Natural killer cell (primary cell): ENCODE measurements around the gene PLPPR1. TPM values are rescaled to one million over a fixed set of nuclear protein-coding genes. Genes with fewer than 3 reads are reported as not detected.
"Not testable (repeated sequence)": the region's sequence is repeated elsewhere in the genome, so short reads cannot be mapped to it uniquely, and the experiment has no call there.

Source experiments
- ATAC-seq, 3 donors: fragments of 150-1000 bp in 2 of 3; fragments of 200-7000 bp in 1 of 3; cut with Tn5 transposase; 1 replicate in 1 of 3; 2 replicates in 2 of 3; pipeline ENCODE4 v1.10.0; 2021; ENCODE audit warnings: mild to moderate bottlenecking in 2 of 3, moderate library complexity in 2 of 3
- DNase-seq, 2 donors: peaks; one replicate each; pipeline versions ENCODE4 v3.0.0 to v3.0.0-alpha.2; 2013 to 2021; ENCODE audit warnings: mixed read lengths in 1 of 2
- H3K27ac ChIP-seq: one replicate; pipeline ENCODE4 v1.5.1; 2013; ENCODE audit warnings: mild to moderate bottlenecking, low read length
- H3K27me3 ChIP-seq: one replicate; pipeline ENCODE4 v1.6.1; 2013; ENCODE audit warnings: low read length; ENCODE audit not compliant: control insufficient read depth, insufficient read depth
- H3K36me3 ChIP-seq: one replicate; pipeline ENCODE4 v1.6.1; 2013; ENCODE audit warnings: low read length; ENCODE audit not compliant: control insufficient read depth, insufficient read depth
- H3K4me1 ChIP-seq: one replicate; pipeline ENCODE4 v1.6.1; 2013; ENCODE audit warnings: low read length; ENCODE audit not compliant: control insufficient read depth, insufficient read depth
- H3K4me3 ChIP-seq: one replicate; pipeline ENCODE4 v1.5.1; 2013; ENCODE audit warnings: low read length
- H3K9me3 ChIP-seq: one replicate; pipeline ENCODE4 v1.6.1; 2013; ENCODE audit warnings: low read length; ENCODE audit not compliant: control insufficient read depth, insufficient read depth
- H3K27ac Mint-ChIP-seq, 2 donors: one replicate each; pipeline ENCODE4 v1.8.0; 2022; ENCODE audit warnings: mild to moderate bottlenecking in 2 of 2, mixed read lengths in 2 of 2, moderate library complexity in 1 of 2
- H3K27me3 Mint-ChIP-seq, 2 donors: one replicate each; pipeline ENCODE4 v1.8.0; 2022; ENCODE audit warnings: low read depth in 2 of 2, mixed read lengths in 2 of 2
- H3K36me3 Mint-ChIP-seq: one replicate; pipeline ENCODE4 v1.8.0; 2022; ENCODE audit warnings: mixed read lengths
- H3K4me1 Mint-ChIP-seq, 2 donors: one replicate each; pipeline ENCODE4 v1.8.0; 2022; ENCODE audit warnings: mixed read lengths in 2 of 2
- H3K4me3 Mint-ChIP-seq: one replicate; pipeline ENCODE4 v1.8.0; 2022; ENCODE audit warnings: mild to moderate bottlenecking, moderate library complexity, mixed read lengths
- H3K9me3 Mint-ChIP-seq, 2 donors: one replicate each; pipeline ENCODE4 v1.8.0; 2022; ENCODE audit warnings: mixed read lengths in 2 of 2
- CTCF ChIP-seq: fragments of 200-600 bp; IDR thresholded peaks from one replicate; pipeline ENCODE4 v1.8.0; 2022; ENCODE audit warnings: antibody characterized with exemption
- WGBS: methylation state at CpG from one replicate; pipeline ENCODE4 v1.1.7; 2013; ENCODE audit warnings: missing lambda C conversion rate; ENCODE audit not compliant: insufficient coverage; 5-methylcytosine and 5-hydroxymethylcytosine counted together
- intact Hi-C: fragments of 100-400 bp; cut with micrococcal nuclease; formaldehyde crosslinking; loops from one replicate; pipeline ENCODE4 v1.14.2; 2022
- total RNA-seq, 4 donors: library from RNA; stranded (reverse); fragments of 120-200 nt in 1 of 4; gene quantifications; one replicate each; pipeline versions ENCODE4 v1.2.3 to v1.2.4, GENCODE V29; 2013 to 2022

PLPPR1 gene
- total RNA-seq, 3 donors from 2014 or later (not counting 1 experiment from before 2014, with no cell fraction given) = not detected

- Mint-ChIP-seq H3K27me3 (no peaks in the 10 kb centered on the region), H3K4me3 (no peak overlapping the region), H3K36me3 (no peaks in the 10 kb centered on the region), H3K4me1 (no peaks in the 10 kb centered on the region), H3K9me3 (peaks cover 3 to 6% of the 10 kb centered on the region in 2 donors), H3K27ac (no peak overlapping the region)
- TF ChIP-seq CTCF = no peak
- no peak overlapping the region for H3K4me3 ChIP-seq
- intact Hi-C loops = no loop called here
- ATAC-seq (no peak), DNase-seq (no peak)
- no peak overlapping the region for H3K27ac ChIP-seq
- H3K27me3 ChIP-seq = peaks cover 2% of the 10 kb centered on the region
- H3K9me3 ChIP-seq = peaks cover 3% of the 10 kb centered on the region
- H3K4me1 ChIP-seq = no peaks in the 10 kb centered on the region
- no peaks in the 10 kb centered on the region for H3K36me3 ChIP-seq
- 82% methylated on average over 6 of the region's 6 CpGs for WGBS
These were observed 247.3 kb downstream of the PLPPR1 start for GRCh38 chr9:101275769-101276250.

DNA sequence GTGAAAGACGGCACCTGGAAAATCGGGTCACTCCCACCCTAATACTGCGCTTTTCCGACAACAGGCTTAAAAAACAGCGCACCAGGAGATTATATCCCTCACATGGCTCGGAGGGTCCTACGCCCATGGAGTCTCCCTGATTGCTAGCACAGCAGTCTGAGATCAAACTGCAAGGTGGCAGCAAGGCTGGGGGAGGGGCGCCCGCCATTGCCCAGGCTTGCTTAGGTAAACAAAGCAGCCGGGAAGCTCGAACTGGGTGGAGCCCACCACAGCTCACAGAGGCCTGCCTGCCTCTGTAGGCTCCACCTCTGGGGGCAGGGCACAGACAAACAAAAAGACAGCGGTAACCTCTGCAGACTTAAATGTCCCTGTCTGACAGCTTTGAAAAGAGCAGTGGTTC, 262.5 kb downstream of the PLPPR1 start:
- H3K9me3 Mint-ChIP-seq, H3K4me1 Mint-ChIP-seq, H3K27ac Mint-ChIP-seq, intact Hi-C loops, H3K4me1 ChIP-seq, H3K27ac ChIP-seq, ATAC-seq, H3K4me3 ChIP-seq, H3K36me3 Mint-ChIP-seq, DNase-seq, H3K36me3 ChIP-seq, H3K4me3 Mint-ChIP-seq, H3K9me3 ChIP-seq, H3K27me3 ChIP-seq, H3K27me3 Mint-ChIP-seq: not testable (repeated sequence)
- 94% methylated on average over 11 of the region's 12 CpGs for WGBS

DNA sequence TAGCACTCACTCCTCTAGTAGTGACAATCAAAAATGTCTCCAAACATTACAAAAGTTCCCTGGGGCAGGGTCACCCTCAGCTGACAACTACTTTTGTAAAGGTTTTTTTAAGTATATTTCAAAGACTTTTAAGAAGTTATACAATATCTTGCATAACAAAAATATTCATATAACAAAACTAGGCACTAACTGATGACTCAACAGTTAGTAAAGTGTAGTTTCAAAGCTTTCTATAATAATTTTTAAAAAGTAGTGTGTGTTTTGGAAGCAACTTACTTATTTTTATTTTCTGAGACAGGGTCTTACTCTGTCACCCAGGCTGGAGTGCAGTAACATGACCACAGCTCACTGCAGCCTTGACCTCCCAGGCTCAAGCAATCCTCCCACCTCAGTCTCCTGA, 271.4 kb downstream of the PLPPR1 start:
- ATAC-seq (no peak), DNase-seq (no peak)
- Histone ChIP-seq H3K27me3 (peaks cover 2% of the 10 kb centered on the region), H3K9me3 (no peaks in the 10 kb centered on the region), H3K27ac (no peak overlapping the region), H3K36me3 (no peaks in the 10 kb centered on the region), H3K4me3 (no peak overlapping the region), H3K4me1 (no peaks in the 10 kb centered on the region)
- Mint-ChIP-seq H3K27me3 (peaks cover 0 to 2% of the 10 kb centered on the region in 2 donors), H3K36me3 (no peaks in the 10 kb centered on the region), H3K27ac (no peak overlapping the region), H3K4me1 (no peaks in the 10 kb centered on the region), H3K9me3 (no peaks in the 10 kb centered on the region), H3K4me3 (no peak overlapping the region)
- intact Hi-C loops = no loop called here
- no peak for TF ChIP-seq CTCF

DNA sequence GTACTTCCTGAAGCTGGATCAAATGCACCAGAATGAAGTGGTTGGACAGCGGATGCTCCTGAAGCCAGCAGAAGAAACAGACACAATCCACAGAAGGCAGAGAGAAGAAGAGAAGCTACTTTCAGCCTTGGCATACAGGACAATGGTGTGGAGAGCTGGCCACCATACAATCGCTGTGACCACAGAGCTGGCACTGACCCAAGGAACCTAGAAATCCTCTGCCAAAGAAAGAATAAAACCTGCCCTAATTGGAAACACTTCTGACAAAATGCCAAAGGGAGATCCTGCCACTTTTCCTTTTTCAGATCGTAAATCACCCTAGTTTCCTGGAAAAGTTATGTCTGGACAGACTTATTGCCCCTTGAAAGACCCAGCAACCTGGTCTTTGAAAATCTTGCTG, 278.5 kb downstream of the PLPPR1 start:
- Histone ChIP-seq H3K9me3 (no peaks in the 10 kb centered on the region), H3K27me3 (no peaks in the 10 kb centered on the region), H3K36me3 (no peaks in the 10 kb centered on the region), H3K4me3 (no peak overlapping the region), H3K4me1 (no peaks in the 10 kb centered on the region), H3K27ac (no peak overlapping the region)
- Mint-ChIP-seq H3K27me3 (peaks cover 3 to 11% of the 10 kb centered on the region in 2 donors), H3K9me3 (no peaks in the 10 kb centered on the region), H3K36me3 (no peaks in the 10 kb centered on the region), H3K4me1 (no peaks in the 10 kb centered on the region), H3K27ac (no peak overlapping the region), H3K4me3 (no peak overlapping the region)
- intact Hi-C loops = no loop called here
- TF ChIP-seq CTCF = no peak
- no peak for ATAC-seq
- WGBS = 82% methylated on average over 3 of the region's 3 CpGs
- DNase-seq = no peak
